HEK293 (cell line): ENCODE results near the gene C1orf226.

Source experiments
- CTCF ChIA-PET: fragments of 350-600 bp; formaldehyde crosslinking; extraction: SDS; loops from one replicate; lab custom pipeline; 2021; ENCODE audit warnings: antibody characterized with exemption; lab: Yijun Ruan, JAX
- POLR2A ChIA-PET: fragments of 300-600 bp; formaldehyde crosslinking; extraction: SDS; loops from one replicate; lab custom pipeline; 2020; ENCODE audit warnings: antibody characterized with exemption, inconsistent platforms; lab: Yijun Ruan, JAX
- H3K27ac ChIP-seq: fragments of 200-500 bp; sonication (Bioruptor generic); 2 replicates; pipeline ENCODE4 v1.5.1; 2014; ENCODE audit warnings: low read depth, low read length, control low read depth, inconsistent platforms; ENCODE audit errors: extremely low read depth
- H3K36me3 ChIP-seq, 2 experiments: fragments of 200-500 bp in 1 of 2; sonication (Bioruptor generic) in 1 of 2; 1 replicate in 1 of 2; 2 replicates in 1 of 2; pipeline ENCODE4 v1.5.1; 2014 to 2017; ENCODE audit warnings: inconsistent platforms in 2 of 2, low read length in 2 of 2; ENCODE audit not compliant: control insufficient read depth in 2 of 2, insufficient read depth in 1 of 2
- H3K4me1 ChIP-seq: fragments of 200-500 bp; sonication (Bioruptor generic); 2 replicates; pipeline ENCODE4 v1.5.1; 2014; ENCODE audit warnings: mild to moderate bottlenecking, low read length, inconsistent platforms; ENCODE audit not compliant: control insufficient read depth, insufficient read depth
- H3K4me3 ChIP-seq: 2 replicates; pipeline ENCODE4 v1.5.1; 2011; ENCODE audit warnings: low read depth, mild to moderate bottlenecking, control low read depth, low read length, moderate library complexity
- H3K9me3 ChIP-seq: fragments of 200-500 bp; sonication (Bioruptor generic); 2 replicates; pipeline ENCODE4 v1.5.1; 2014; ENCODE audit warnings: low read depth, low read length, inconsistent platforms; ENCODE audit not compliant: control insufficient read depth, insufficient read depth
- PRDM6 ChIP-seq: fragments of 450-650 bp; formaldehyde crosslinking; IDR thresholded peaks from 2 replicates; pipeline ENCODE4 v1.5.1; 2017; ENCODE audit warnings: missing biosample characterization, missing genetic modification characterization
- SALL2 ChIP-seq: fragments of 450-650 bp; formaldehyde crosslinking; IDR thresholded peaks from 2 replicates; pipeline ENCODE4 v1.5.0; 2017; ENCODE audit warnings: missing biosample characterization, mild to moderate bottlenecking, missing genetic modification characterization, borderline replicate concordance
- SCRT2 ChIP-seq: fragments of 450-650 bp; formaldehyde crosslinking; IDR thresholded peaks from 2 replicates; pipeline ENCODE4 v1.5.1; 2016; ENCODE audit warnings: missing biosample characterization, missing genetic modification characterization
- ZBTB20 ChIP-seq: fragments of 450-650 bp; formaldehyde crosslinking; IDR thresholded peaks from 2 replicates; pipeline ENCODE4 v1.5.1; 2016; ENCODE audit warnings: missing biosample characterization, missing genetic modification characterization
- ZFP37 ChIP-seq: fragments of 450-650 bp; formaldehyde crosslinking; IDR thresholded peaks from 2 replicates; pipeline ENCODE4 v1.5.1; 2016; ENCODE audit warnings: missing biosample characterization, missing genetic modification characterization
- ZNF133 ChIP-seq: fragments of 450-650 bp; formaldehyde crosslinking; IDR thresholded peaks from 2 replicates; pipeline ENCODE4 v1.5.1; 2016; ENCODE audit warnings: missing biosample characterization, missing genetic modification characterization
- ZNF146 ChIP-seq: fragments of 450-650 bp; formaldehyde crosslinking; IDR thresholded peaks from 2 replicates; pipeline ENCODE4 v1.5.1; 2016; ENCODE audit warnings: missing biosample characterization, missing genetic modification characterization
- ZNF16 ChIP-seq: fragments of 450-650 bp; formaldehyde crosslinking; IDR thresholded peaks from 2 replicates; pipeline ENCODE4 v1.5.1; 2016; ENCODE audit warnings: low read depth, missing biosample characterization, missing genetic modification characterization
- ZNF302 ChIP-seq: fragments of 450-650 bp; formaldehyde crosslinking; IDR thresholded peaks from 2 replicates; pipeline ENCODE4 v1.5.1; 2016; ENCODE audit warnings: missing biosample characterization, missing genetic modification characterization, low read depth
- ZNF311 ChIP-seq: fragments of 450-650 bp; formaldehyde crosslinking; IDR thresholded peaks from 2 replicates; pipeline ENCODE4 v1.5.1; 2017; ENCODE audit warnings: missing biosample characterization, missing genetic modification characterization, borderline replicate concordance
- ZNF350 ChIP-seq: fragments of 450-650 bp; formaldehyde crosslinking; IDR thresholded peaks from 2 replicates; pipeline ENCODE4 v1.5.0; 2017; ENCODE audit warnings: missing biosample characterization, mild to moderate bottlenecking, missing genetic modification characterization
- ZNF404 ChIP-seq: fragments of 450-650 bp; formaldehyde crosslinking; IDR thresholded peaks from 2 replicates; pipeline ENCODE4 v1.5.1; 2017; ENCODE audit warnings: missing biosample characterization, missing genetic modification characterization
- ZNF514 ChIP-seq: fragments of 450-650 bp; formaldehyde crosslinking; IDR thresholded peaks from 2 replicates; pipeline ENCODE4 v1.5.1; 2016; ENCODE audit warnings: missing biosample characterization, missing genetic modification characterization
- ZNF610 ChIP-seq: fragments of 450-650 bp; formaldehyde crosslinking; IDR thresholded peaks from 2 replicates; pipeline ENCODE4 v1.5.1; 2016; ENCODE audit warnings: missing biosample characterization, missing genetic modification characterization, borderline replicate concordance
- ZNF670 ChIP-seq: fragments of 450-650 bp; formaldehyde crosslinking; IDR thresholded peaks from 2 replicates; pipeline ENCODE4 v1.5.1; 2016; ENCODE audit warnings: missing biosample characterization, missing genetic modification characterization, low read depth
- ZNF701 ChIP-seq: fragments of 450-650 bp; formaldehyde crosslinking; IDR thresholded peaks from 2 replicates; pipeline ENCODE4 v1.5.1; 2016; ENCODE audit warnings: missing biosample characterization, missing genetic modification characterization
- ZNF747 ChIP-seq: fragments of 450-650 bp; formaldehyde crosslinking; IDR thresholded peaks from 2 replicates; pipeline ENCODE4 v1.5.1; 2016; ENCODE audit warnings: missing biosample characterization, missing genetic modification characterization
- ZNF791 ChIP-seq: fragments of 450-650 bp; formaldehyde crosslinking; IDR thresholded peaks from 2 replicates; pipeline ENCODE4 v1.5.1; 2016; ENCODE audit warnings: missing biosample characterization, missing genetic modification characterization
- TF ChIP-seq, protein P1 (sequence below): fragments of 450-650 bp; formaldehyde crosslinking; IDR thresholded peaks from 2 replicates; pipeline ENCODE4 v1.5.1; 2016; ENCODE audit warnings: missing biosample characterization, missing genetic modification characterization
- TF ChIP-seq, protein P2 (sequence below): fragments of 450-650 bp; formaldehyde crosslinking; IDR thresholded peaks from 2 replicates; pipeline ENCODE4 v1.5.1; 2016; ENCODE audit warnings: missing biosample characterization, missing genetic modification characterization

The C1orf226 gene

DNA sequence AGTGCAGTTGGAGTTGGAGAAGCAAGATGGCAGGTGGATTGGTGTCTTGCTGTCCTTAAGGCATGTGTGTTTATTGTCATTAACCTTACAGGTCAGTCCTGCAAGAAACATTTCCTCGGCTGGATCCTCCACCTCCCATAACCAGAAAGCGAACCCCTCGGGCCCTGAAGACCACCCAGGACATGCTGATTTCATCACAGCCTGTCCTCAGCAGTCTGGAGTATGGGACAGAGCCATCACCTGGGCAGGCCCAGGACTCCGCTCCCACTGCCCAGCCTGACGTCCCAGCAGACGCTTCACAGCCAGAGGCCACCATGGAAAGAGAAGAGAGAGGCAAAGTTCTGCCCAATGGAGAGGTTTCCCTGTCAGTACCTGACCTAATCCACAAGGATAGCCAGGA is 1.6 kb downstream of the C1orf226 start (continued):
- TF ChIP-seq, protein P1, sequence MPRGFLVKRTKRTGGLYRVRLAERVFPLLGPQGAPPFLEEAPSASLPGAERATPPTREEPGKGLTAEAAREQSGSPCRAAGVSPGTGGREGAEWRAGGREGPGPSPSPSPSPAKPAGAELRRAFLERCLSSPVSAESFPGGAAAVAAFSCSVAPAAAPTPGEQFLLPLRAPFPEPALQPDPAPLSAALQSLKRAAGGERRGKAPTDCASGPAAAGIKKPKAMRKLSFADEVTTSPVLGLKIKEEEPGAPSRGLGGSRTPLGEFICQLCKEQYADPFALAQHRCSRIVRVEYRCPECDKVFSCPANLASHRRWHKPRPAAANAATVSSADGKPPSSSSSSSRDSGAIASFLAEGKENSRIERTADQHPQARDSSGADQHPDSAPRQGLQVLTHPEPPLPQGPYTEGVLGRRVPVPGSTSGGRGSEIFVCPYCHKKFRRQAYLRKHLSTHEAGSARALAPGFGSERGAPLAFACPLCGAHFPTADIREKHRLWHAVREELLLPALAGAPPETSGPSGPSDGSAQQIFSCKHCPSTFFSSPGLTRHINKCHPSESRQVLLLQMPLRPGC (tag by site-specific recombination): no peak
- TF ChIP-seq, protein P2, sequence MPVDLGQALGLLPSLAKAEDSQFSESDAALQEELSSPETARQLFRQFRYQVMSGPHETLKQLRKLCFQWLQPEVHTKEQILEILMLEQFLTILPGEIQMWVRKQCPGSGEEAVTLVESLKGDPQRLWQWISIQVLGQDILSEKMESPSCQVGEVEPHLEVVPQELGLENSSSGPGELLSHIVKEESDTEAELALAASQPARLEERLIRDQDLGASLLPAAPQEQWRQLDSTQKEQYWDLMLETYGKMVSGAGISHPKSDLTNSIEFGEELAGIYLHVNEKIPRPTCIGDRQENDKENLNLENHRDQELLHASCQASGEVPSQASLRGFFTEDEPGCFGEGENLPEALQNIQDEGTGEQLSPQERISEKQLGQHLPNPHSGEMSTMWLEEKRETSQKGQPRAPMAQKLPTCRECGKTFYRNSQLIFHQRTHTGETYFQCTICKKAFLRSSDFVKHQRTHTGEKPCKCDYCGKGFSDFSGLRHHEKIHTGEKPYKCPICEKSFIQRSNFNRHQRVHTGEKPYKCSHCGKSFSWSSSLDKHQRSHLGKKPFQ (tag by site-specific recombination): no peak
- TF ChIP-seq ZNF146 (tag by site-specific recombination): no peak

DNA sequence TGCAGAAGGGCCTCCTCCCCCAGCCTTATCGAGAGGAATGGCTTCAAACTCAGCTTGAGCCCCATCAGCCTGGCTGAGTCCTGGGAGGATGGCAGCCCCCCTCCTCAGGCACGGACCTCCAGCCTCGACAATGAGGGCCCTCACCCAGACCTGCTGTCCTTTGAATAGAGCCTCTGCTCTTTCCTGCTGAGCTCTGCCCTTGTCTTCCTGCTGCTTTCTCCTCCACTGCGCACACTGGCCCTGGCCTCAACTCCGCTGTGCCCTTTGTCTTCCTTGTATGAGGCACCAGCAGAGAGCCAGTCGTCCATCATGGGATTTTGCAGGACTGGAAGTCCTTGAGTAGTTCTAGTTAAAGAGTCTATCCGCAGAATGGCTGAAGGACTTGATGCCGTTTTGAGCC is 2.0 kb downstream of the C1orf226 start:
- H3K36me3 ChIP-seq: peaks cover 0 to 16% of the 10 kb centered on the region in 2 experiments; a peak in 1 of 3 replicates
- no peaks in the 10 kb centered on the region for H3K4me1 ChIP-seq
- no peak overlapping the region for H3K4me3 ChIP-seq
- CTCF ChIA-PET: interaction anchor here (0.6 to 1.3 kb wide), 2 partner anchors 176 to 327 kb away, joined by 3 to 4 read pairs; no protein-coding TSS in a partner anchor
- POLR2A ChIA-PET: no interaction called here
- no peaks in the 10 kb centered on the region for H3K9me3 ChIP-seq
- TF ChIP-seq SALL2 (tag by site-specific recombination) (no peak), ZFP37 (tag by site-specific recombination) (no peak), ZNF404 (tag by site-specific recombination) (no peak)
- H3K27ac ChIP-seq: no peak overlapping the region

- CTCF ChIA-PET: interaction anchor here (0.6 to 1.3 kb wide), 2 partner anchors 177 to 328 kb away, joined by 3 to 4 read pairs; no protein-coding TSS in a partner anchor
- POLR2A ChIA-PET: no interaction called here
- no peak for TF ChIP-seq ZNF747 (tag by site-specific recombination)
- no peak for TF ChIP-seq ZNF133 (tag by site-specific recombination)
- TF ChIP-seq ZNF311 (tag by site-specific recombination): no peak
- TF ChIP-seq ZNF670 (tag by site-specific recombination): no peak
- TF ChIP-seq PRDM6 (tag by site-specific recombination): no peak
- TF ChIP-seq ZNF16: no peak
- TF ChIP-seq ZNF302 (tag by site-specific recombination): no peak
- no peak for TF ChIP-seq ZNF146 (tag by site-specific recombination)
- no peak for TF ChIP-seq ZBTB20 (tag by site-specific recombination)
- TF ChIP-seq ZNF350 (tag by site-specific recombination): no peak
- no peak for TF ChIP-seq SCRT2 (tag by site-specific recombination)
- no peak for TF ChIP-seq ZNF701 (tag by site-specific recombination)
- TF ChIP-seq ZNF514: no peak
- no peak for TF ChIP-seq ZNF791 (tag by site-specific recombination)
- TF ChIP-seq ZNF610 (tag by site-specific recombination): no peak
Measured at GRCh38 chr1:162384116-162384515, 2.6 kb downstream of the C1orf226 start.

More at GRCh38 chr1:162384116-162384515, 2.6 kb downstream of the C1orf226 start:
- peaks cover 0 to 16% of the 10 kb centered on the region in 2 experiments; a peak in 1 of 3 replicates for H3K36me3 ChIP-seq
- H3K4me3 ChIP-seq: no peak overlapping the region
- H3K27ac ChIP-seq: no peak overlapping the region
- H3K4me1 ChIP-seq: no peaks in the 10 kb centered on the region
- no peaks in the 10 kb centered on the region for H3K9me3 ChIP-seq
